K562 (cell line): ENCODE measurements around the gene MMP20. TPM values are rescaled to one million over a fixed set of nuclear protein-coding genes. Genes with fewer than 3 reads are reported as not detected.

Experiments
- JUN ChIP-seq, 2 experiments: sonication (generic) in 1 of 2; formaldehyde crosslinking in 1 of 2; IDR thresholded peaks; 2 replicates each; pipeline versions ENCODE4 v1.6.1 to v1.8.0; 2012 to 2022; ENCODE audit warnings: borderline replicate concordance in 2 of 2, mild to moderate bottlenecking in 2 of 2, improper control_type of control experiment in 1 of 2, low read depth in 1 of 2, low read length in 1 of 2, missing genetic modification reagents in 1 of 2
- KDM4B ChIP-seq, 2 experiments: fragments of 450-650 bp in 1 of 2; sonication (generic) in 1 of 2; IDR thresholded peaks; 2 replicates each; pipeline ENCODE4 v1.6.1; 2016 to 2017; ENCODE audit warnings: borderline replicate concordance in 2 of 2, antibody characterized with exemption in 1 of 2, low read depth in 1 of 2, mild to moderate bottlenecking in 1 of 2
- MYC ChIP-seq, 2 experiments: fragments of 250-450 bp in 1 of 2; sonication (Bioruptor Pico) in 1 of 2; IDR thresholded peaks; 2 replicates each; pipeline versions ENCODE4 v1.5.1 to v1.6.1; 2012 to 2021; ENCODE audit warnings: low read depth in 2 of 2, borderline replicate concordance in 1 of 2, improper control_type of control experiment in 1 of 2, low read length in 1 of 2, mild to moderate bottlenecking in 1 of 2, moderate library complexity in 1 of 2
- SMARCB1 ChIP-seq: IDR thresholded peaks from 2 replicates; pipeline ENCODE4 v1.6.1; 2011; ENCODE audit warnings: improper control_type of control experiment, low read depth; ENCODE audit not compliant: insufficient read length
- TAF9B ChIP-seq: fragments of 450-650 bp; IDR thresholded peaks from 2 replicates; pipeline ENCODE4 v1.6.1; 2018; ENCODE audit warnings: mild to moderate bottlenecking; ENCODE audit not compliant: partially characterized antibody
- ZNF121 ChIP-seq: sonication (generic); formaldehyde crosslinking; conservative IDR thresholded peaks from 2 replicates; pipeline ENCODE4 v1.8.0; 2022; ENCODE audit warnings: missing genetic modification reagents
- ZNF175 ChIP-seq: fragments of 200-800 bp; sonication (Bioruptor generic); IDR thresholded peaks from 2 replicates; pipeline ENCODE4 v1.6.1; 2016; ENCODE audit warnings: low read depth, mild to moderate bottlenecking, missing genetic modification characterization, missing compliant biosample characterization
- ZNF282 ChIP-seq: sonication (generic); formaldehyde crosslinking; IDR thresholded peaks from 2 replicates; pipeline ENCODE4 v1.8.1; 2023; ENCODE audit warnings: missing genetic modification reagents
- polyA plus RNA-seq, 8 experiments: library from polyadenylated mRNA; depleted of rRNA in 4 of 8; stranded (reverse) in 5 of 8; unstranded in 3 of 8; fragments of >200 nt; fragmentation: Nextera tagmentation in 2 of 8; fragmentation: Illumina TruSeq in 1 of 8; extraction: Ambion mirVana in 2 of 8; extraction: Trizol in 1 of 8; gene quantifications; 2 replicates each; pipeline versions ENCODE4 v1.2.1 to v1.2.3, GENCODE V29; 2011 to 2014; ENCODE audit warnings: inconsistent platforms in 1 of 8, missing spikeins in 1 of 8
- total RNA-seq, 7 experiments: library from RNA; depleted of rRNA in 6 of 7; stranded (reverse); fragments of >200 nt in 6 of 7; fragmentation: Illumina TruSeq in 2 of 7; extraction: Trizol in 2 of 7; gene quantifications; 2 replicates each; pipeline versions ENCODE4 v1.2.1 to v1.2.3, GENCODE V29; 2011 to 2021; ENCODE audit warnings: low replicate concordance in 1 of 7
- TF ChIP-seq, protein P1 (sequence below), 2 experiments: fragments of 150-350 bp in 1 of 2; IDR thresholded peaks; 2 replicates each; pipeline ENCODE4 v1.6.1; 2012 to 2016; ENCODE audit warnings: low read depth in 2 of 2, low read length in 2 of 2, mild to moderate bottlenecking in 1 of 2, moderate library complexity in 1 of 2
- TF ChIP-seq, protein P2 (sequence below): sonication (generic); formaldehyde crosslinking; IDR thresholded peaks from 2 replicates; pipeline ENCODE4 v1.8.0; 2022; ENCODE audit warnings: mild to moderate bottlenecking, low read depth, missing genetic modification reagents
- TF ChIP-seq, protein P3 (sequence below), 2 experiments: fragments of 450-650 bp; IDR thresholded peaks; 2 replicates each; pipeline ENCODE4 v1.6.1; 2018; ENCODE audit warnings: mild to moderate bottlenecking in 2 of 2, low read depth in 1 of 2; ENCODE audit not compliant: partially characterized antibody in 2 of 2
- TF ChIP-seq, protein P4 (sequence below), 2 experiments: fragments of 450-650 bp in 1 of 2; sonication (generic) in 1 of 2; formaldehyde crosslinking in 1 of 2; IDR thresholded peaks in 1 of 2; conservative IDR thresholded peaks in 1 of 2; 2 replicates each; pipeline versions ENCODE4 v1.6.1 to v1.8.1; 2016 to 2023; ENCODE audit warnings: mild to moderate bottlenecking in 2 of 2, moderate library complexity in 2 of 2, inconsistent platforms in 1 of 2, missing genetic modification reagents in 1 of 2
- TF ChIP-seq, protein P5 (sequence below): sonication (generic); formaldehyde crosslinking; IDR thresholded peaks from 2 replicates; pipeline ENCODE4 v1.8.1; 2022; ENCODE audit warnings: missing genetic modification reagents

Gene MMP20
- total and polyA plus RNA-seq, 9 of the 15 experiments (the other 6 are each of a cell fraction or from before 2014, with no cell fraction given), result not detected

DNA sequence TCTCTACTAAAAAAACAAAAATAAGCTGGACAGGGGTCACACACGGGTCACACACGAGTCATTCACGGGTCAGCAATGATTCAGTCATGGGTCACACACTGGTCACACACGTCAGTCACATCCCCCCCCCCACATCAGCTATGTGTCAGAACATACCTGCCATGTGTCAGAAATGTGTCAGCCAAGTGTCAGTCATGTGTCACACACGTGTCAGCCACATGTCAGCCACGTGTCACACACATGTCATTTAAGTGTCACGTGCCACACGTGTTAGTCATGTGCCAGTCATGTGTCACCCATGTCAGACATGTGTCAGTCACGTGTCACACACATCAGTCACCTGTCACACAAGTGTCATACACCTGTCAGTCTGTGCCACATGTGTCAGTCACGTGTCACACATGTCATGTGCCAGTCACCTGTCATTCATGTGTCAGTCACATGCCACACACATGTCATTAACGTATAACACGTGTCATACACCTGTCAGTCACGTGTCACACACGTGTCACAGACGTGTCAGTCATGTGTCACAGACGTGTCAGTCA, 28.7 kb upstream of the MMP20 start (continued):
- TF ChIP-seq, protein P1, sequence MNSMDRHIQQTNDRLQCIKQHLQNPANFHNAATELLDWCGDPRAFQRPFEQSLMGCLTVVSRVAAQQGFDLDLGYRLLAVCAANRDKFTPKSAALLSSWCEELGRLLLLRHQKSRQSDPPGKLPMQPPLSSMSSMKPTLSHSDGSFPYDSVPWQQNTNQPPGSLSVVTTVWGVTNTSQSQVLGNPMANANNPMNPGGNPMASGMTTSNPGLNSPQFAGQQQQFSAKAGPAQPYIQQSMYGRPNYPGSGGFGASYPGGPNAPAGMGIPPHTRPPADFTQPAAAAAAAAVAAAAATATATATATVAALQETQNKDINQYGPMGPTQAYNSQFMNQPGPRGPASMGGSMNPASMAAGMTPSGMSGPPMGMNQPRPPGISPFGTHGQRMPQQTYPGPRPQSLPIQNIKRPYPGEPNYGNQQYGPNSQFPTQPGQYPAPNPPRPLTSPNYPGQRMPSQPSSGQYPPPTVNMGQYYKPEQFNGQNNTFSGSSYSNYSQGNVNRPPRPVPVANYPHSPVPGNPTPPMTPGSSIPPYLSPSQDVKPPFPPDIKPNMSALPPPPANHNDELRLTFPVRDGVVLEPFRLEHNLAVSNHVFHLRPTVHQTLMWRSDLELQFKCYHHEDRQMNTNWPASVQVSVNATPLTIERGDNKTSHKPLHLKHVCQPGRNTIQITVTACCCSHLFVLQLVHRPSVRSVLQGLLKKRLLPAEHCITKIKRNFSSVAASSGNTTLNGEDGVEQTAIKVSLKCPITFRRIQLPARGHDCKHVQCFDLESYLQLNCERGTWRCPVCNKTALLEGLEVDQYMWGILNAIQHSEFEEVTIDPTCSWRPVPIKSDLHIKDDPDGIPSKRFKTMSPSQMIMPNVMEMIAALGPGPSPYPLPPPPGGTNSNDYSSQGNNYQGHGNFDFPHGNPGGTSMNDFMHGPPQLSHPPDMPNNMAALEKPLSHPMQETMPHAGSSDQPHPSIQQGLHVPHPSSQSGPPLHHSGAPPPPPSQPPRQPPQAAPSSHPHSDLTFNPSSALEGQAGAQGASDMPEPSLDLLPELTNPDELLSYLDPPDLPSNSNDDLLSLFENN (IDR thresholded peaks at IDR 0.05; ENCODE audit: low read depth in 2 of 2, low read length in 2 of 2), result no peak
- TF ChIP-seq, protein P2, sequence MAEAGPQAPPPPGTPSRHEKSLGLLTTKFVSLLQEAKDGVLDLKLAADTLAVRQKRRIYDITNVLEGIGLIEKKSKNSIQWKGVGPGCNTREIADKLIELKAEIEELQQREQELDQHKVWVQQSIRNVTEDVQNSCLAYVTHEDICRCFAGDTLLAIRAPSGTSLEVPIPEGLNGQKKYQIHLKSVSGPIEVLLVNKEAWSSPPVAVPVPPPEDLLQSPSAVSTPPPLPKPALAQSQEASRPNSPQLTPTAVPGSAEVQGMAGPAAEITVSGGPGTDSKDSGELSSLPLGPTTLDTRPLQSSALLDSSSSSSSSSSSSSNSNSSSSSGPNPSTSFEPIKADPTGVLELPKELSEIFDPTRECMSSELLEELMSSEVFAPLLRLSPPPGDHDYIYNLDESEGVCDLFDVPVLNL (CRISPR knock-in tag), result peak; percentile 82; the same call in 1 of the 2 replicates
- peak; percentile 16 for TF ChIP-seq TAF9B
- TF ChIP-seq ZNF282 (CRISPR knock-in tag), result peak; percentile 99; the same call in 1 of the 2 replicates
- TF ChIP-seq ZNF121 (CRISPR knock-in tag), result peak; percentile 34; the same call in 1 of the 2 replicates
- TF ChIP-seq KDM4B (IDR thresholded peaks at IDR 0.05; ENCODE audit: borderline replicate concordance in 2 of 2, low read depth in 1 of 2), result no peak
- TF ChIP-seq, protein P3, sequence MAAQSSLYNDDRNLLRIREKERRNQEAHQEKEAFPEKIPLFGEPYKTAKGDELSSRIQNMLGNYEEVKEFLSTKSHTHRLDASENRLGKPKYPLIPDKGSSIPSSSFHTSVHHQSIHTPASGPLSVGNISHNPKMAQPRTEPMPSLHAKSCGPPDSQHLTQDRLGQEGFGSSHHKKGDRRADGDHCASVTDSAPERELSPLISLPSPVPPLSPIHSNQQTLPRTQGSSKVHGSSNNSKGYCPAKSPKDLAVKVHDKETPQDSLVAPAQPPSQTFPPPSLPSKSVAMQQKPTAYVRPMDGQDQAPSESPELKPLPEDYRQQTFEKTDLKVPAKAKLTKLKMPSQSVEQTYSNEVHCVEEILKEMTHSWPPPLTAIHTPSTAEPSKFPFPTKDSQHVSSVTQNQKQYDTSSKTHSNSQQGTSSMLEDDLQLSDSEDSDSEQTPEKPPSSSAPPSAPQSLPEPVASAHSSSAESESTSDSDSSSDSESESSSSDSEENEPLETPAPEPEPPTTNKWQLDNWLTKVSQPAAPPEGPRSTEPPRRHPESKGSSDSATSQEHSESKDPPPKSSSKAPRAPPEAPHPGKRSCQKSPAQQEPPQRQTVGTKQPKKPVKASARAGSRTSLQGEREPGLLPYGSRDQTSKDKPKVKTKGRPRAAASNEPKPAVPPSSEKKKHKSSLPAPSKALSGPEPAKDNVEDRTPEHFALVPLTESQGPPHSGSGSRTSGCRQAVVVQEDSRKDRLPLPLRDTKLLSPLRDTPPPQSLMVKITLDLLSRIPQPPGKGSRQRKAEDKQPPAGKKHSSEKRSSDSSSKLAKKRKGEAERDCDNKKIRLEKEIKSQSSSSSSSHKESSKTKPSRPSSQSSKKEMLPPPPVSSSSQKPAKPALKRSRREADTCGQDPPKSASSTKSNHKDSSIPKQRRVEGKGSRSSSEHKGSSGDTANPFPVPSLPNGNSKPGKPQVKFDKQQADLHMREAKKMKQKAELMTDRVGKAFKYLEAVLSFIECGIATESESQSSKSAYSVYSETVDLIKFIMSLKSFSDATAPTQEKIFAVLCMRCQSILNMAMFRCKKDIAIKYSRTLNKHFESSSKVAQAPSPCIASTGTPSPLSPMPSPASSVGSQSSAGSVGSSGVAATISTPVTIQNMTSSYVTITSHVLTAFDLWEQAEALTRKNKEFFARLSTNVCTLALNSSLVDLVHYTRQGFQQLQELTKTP (IDR thresholded peaks at IDR 0.05; ENCODE audit: low read depth in 1 of 2, partially characterized antibody in 2 of 2), result peak in 1 of 2 experiments; percentile 54
- TF ChIP-seq, protein P4, sequence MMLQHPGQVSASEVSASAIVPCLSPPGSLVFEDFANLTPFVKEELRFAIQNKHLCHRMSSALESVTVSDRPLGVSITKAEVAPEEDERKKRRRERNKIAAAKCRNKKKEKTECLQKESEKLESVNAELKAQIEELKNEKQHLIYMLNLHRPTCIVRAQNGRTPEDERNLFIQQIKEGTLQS (IDR thresholded peaks at IDR 0.05), result peak; percentile 47; the same call in 1 of the 2 replicates
- TF ChIP-seq, protein P4 (CRISPR knock-in tag; conservative IDR thresholded peaks at IDR 0.05), result no peak
- no peak for TF ChIP-seq ZNF175 (CRISPR knock-in tag)
- no peak for TF ChIP-seq MYC (IDR thresholded peaks at IDR 0.05; ENCODE audit: low read depth, low read length)
- peak; percentile 63; the same call in 1 of the 2 replicates for TF ChIP-seq MYC (CRISPR knock-in tag; IDR thresholded peaks at IDR 0.05; ENCODE audit: borderline replicate concordance, low read depth)
- no peak for TF ChIP-seq SMARCB1
- TF ChIP-seq JUN (IDR thresholded peaks at IDR 0.05; ENCODE audit: borderline replicate concordance, low read depth, low read length), result no peak
- TF ChIP-seq JUN (CRISPR knock-in tag; IDR thresholded peaks at IDR 0.05; ENCODE audit: borderline replicate concordance), result peak; percentile 94
- TF ChIP-seq, protein P5, sequence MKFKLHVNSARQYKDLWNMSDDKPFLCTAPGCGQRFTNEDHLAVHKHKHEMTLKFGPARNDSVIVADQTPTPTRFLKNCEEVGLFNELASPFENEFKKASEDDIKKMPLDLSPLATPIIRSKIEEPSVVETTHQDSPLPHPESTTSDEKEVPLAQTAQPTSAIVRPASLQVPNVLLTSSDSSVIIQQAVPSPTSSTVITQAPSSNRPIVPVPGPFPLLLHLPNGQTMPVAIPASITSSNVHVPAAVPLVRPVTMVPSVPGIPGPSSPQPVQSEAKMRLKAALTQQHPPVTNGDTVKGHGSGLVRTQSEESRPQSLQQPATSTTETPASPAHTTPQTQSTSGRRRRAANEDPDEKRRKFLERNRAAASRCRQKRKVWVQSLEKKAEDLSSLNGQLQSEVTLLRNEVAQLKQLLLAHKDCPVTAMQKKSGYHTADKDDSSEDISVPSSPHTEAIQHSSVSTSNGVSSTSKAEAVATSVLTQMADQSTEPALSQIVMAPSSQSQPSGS (CRISPR knock-in tag), result peak; percentile 96
